Calu3 (cell line): ENCODE results near the gene PDE4B. TPM values are rescaled to one million over a fixed set of nuclear protein-coding genes. Genes with fewer than 3 reads are reported as not detected.

Source experiments
- BruUV-seq: library from RNA; stranded (reverse); fragments of 400-500 nt; replicated peaks from 2 replicates; lab custom pipeline; 2021; lab: Mats Ljungman, UMichigan
- CTCF ChIA-PET: fragments of 300-600 bp; sonication (Branson Sonifier 250); formaldehyde crosslinking; loops from one replicate; lab custom pipeline; 2022; ENCODE audit warnings: antibody characterized with exemption; lab: Charles Lee
- DNase-seq: peaks from one replicate; pipeline ENCODE4 v3.0.0; 2022
- H3K27ac Mint-ChIP-seq: one replicate; pipeline ENCODE4 v1.8.0; 2022; ENCODE audit warnings: mixed read lengths; ENCODE audit not compliant: unreplicated experiment
- H3K27me3 Mint-ChIP-seq: one replicate; pipeline ENCODE4 v1.8.0; 2022; ENCODE audit warnings: mixed read lengths; ENCODE audit not compliant: unreplicated experiment
- H3K36me3 Mint-ChIP-seq: one replicate; pipeline ENCODE4 v1.8.0; 2022; ENCODE audit warnings: mild to moderate bottlenecking, moderate library complexity, mixed read lengths; ENCODE audit not compliant: insufficient read depth, unreplicated experiment
- H3K4me1 Mint-ChIP-seq: one replicate; pipeline ENCODE4 v1.8.0; 2022; ENCODE audit warnings: mild to moderate bottlenecking, low read depth, mixed read lengths; ENCODE audit not compliant: unreplicated experiment
- H3K4me3 Mint-ChIP-seq: one replicate; pipeline ENCODE4 v1.8.0; 2022; ENCODE audit warnings: mild to moderate bottlenecking, low read depth, moderate library complexity, mixed read lengths; ENCODE audit not compliant: unreplicated experiment
- H3K9me3 Mint-ChIP-seq: one replicate; pipeline ENCODE4 v1.8.0; 2022; ENCODE audit warnings: low read depth, mixed read lengths; ENCODE audit not compliant: unreplicated experiment
- intact Hi-C: fragments of 100-400 bp; cut with micrococcal nuclease; formaldehyde crosslinking; loops from one replicate; pipeline ENCODE4 v1.10.0; 2022; ENCODE audit not compliant: unreplicated experiment
- total RNA-seq: library from RNA; stranded (reverse); gene quantifications from 2 replicates; pipeline ENCODE4 v1.2.3, GENCODE V29; 2022
- TF ChIP-seq, protein P1 (sequence below): fragments of 200-600 bp; IDR thresholded peaks from one replicate; pipeline ENCODE4 v1.8.0; 2022; ENCODE audit warnings: antibody characterized with exemption; ENCODE audit not compliant: unreplicated experiment

Gene PDE4B
- total RNA-seq, 1 experiment from 2014 or later: 2.9 TPM

DNA sequence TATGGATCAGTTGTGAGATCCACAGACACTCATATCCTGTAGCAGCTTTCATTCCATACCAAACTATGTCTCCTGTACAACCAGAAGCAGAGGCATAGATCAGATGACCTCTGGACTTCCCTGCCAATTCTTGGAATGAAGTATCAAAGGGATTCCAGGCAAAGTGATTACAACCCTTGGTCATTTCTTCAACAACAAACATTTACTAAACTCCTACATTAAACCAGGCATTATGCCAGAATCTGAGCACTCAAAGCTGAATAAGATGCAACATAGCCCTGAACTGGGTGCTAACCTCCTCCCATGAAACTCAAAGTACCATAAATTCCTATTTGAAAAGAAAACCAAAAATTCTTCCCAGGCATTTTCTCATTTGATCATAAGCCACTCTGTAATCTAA lies 620.0 kb downstream of the PDE4B start:
- TF ChIP-seq, protein P1, sequence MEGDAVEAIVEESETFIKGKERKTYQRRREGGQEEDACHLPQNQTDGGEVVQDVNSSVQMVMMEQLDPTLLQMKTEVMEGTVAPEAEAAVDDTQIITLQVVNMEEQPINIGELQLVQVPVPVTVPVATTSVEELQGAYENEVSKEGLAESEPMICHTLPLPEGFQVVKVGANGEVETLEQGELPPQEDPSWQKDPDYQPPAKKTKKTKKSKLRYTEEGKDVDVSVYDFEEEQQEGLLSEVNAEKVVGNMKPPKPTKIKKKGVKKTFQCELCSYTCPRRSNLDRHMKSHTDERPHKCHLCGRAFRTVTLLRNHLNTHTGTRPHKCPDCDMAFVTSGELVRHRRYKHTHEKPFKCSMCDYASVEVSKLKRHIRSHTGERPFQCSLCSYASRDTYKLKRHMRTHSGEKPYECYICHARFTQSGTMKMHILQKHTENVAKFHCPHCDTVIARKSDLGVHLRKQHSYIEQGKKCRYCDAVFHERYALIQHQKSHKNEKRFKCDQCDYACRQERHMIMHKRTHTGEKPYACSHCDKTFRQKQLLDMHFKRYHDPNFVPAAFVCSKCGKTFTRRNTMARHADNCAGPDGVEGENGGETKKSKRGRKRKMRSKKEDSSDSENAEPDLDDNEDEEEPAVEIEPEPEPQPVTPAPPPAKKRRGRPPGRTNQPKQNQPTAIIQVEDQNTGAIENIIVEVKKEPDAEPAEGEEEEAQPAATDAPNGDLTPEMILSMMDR: no peak
- BruUV-seq: no TSS peak
- Mint-ChIP-seq H3K36me3 (no peaks in the 10 kb centered on the region), H3K4me3 (no peak overlapping the region), H3K4me1 (peaks cover 10% of the 10 kb centered on the region), H3K27me3 (no peaks in the 10 kb centered on the region), H3K9me3 (peaks cover 6% of the 10 kb centered on the region), H3K27ac (no peak overlapping the region)
- CTCF ChIA-PET: no interaction called here
- intact Hi-C loops: no loop called here
- no peak for DNase-seq

DNA sequence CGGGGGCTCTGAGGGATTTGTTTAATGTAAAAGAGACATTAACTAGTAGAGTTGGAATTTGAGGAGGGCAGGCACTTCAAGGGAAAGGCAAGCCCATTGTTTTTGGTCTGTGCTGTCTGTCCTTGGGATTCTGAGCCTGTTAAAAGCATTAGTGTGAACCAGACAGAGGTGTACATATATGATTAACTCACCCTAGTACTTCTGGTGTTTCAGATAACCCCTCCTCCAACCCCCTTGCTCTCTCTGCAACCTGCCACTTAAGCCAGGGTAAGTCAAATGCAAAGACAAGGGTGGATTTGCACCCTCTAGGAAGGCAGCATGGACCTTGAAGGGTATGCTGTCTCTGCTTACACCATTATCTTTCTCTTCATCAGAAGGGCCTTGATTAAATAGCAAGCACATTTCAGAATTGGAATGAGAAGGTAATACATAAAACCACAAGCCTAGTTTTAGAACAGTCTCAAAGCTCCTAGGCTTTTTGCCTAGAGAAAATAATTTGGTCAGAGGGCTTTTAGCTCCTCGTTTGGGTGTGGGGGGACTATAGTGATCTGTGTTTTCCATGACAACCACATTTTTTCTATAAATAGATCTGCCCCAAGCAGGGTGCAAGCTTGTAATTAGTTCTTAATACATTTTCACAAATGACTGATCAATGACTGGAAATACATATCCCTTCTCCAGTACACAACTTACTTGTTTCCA lies 620.6 kb downstream of the PDE4B start:
- H3K27me3 Mint-ChIP-seq: no peaks in the 10 kb centered on the region
- TF ChIP-seq, protein P1: no peak
- H3K4me3 Mint-ChIP-seq: no peak overlapping the region
- no TSS peak for BruUV-seq
- CTCF ChIA-PET: no interaction called here
- H3K4me1 Mint-ChIP-seq: peaks cover 10% of the 10 kb centered on the region
- intact Hi-C loops: no loop called here
- no peak for DNase-seq
- no peaks in the 10 kb centered on the region for H3K36me3 Mint-ChIP-seq
- H3K9me3 Mint-ChIP-seq: peaks cover 10% of the 10 kb centered on the region
- H3K27ac Mint-ChIP-seq: no peak overlapping the region

DNA sequence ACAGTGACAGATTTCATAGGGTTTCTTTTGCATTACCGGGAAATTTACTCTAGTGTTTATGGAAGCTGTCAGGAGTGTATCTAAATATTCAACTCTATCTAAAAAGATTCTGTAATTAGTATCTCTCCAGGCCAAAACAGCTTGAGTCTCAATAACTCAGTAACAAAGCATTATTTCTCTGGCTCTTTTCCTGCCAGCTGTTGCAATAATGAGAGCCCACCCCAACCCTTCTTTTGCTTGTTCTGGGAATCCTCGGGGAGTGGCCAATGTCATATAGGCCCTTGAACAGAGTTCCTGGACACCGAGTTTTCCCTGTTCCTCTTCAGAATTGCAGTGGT lies 621.1 kb downstream of the PDE4B start:
- Mint-ChIP-seq H3K27me3 (no peaks in the 10 kb centered on the region), H3K36me3 (no peaks in the 10 kb centered on the region), H3K4me1 (peaks cover 10% of the 10 kb centered on the region), H3K4me3 (no peak overlapping the region), H3K9me3 (peaks cover 15% of the 10 kb centered on the region), H3K27ac (no peak overlapping the region)
- CTCF ChIA-PET: no interaction called here
- TF ChIP-seq, protein P1: no peak
- intact Hi-C loops: no loop called here
- DNase-seq: no peak
- no TSS peak for BruUV-seq

DNA sequence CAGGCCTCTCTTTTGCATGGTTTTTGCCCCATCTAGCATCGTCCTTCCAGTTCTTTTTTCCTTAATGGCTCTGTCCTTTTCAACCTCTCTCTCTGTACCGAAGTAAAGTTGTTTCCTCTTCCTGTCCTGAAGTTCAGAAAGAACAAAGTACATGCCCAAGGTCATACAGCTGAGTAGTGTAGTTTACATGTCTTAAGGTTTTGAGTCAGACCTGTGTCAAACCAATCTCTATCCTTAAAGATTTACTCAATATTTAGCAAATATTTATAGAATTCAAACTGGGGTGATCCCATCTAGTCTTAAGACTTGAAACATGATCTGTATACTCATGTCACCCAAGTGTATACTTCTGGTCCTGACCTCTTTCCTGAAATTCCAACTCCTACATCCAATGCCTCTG lies 622.6 kb downstream of the PDE4B start:
- Mint-ChIP-seq H3K4me3 (no peak overlapping the region), H3K27ac (no peak overlapping the region), H3K4me1 (peaks cover 10% of the 10 kb centered on the region), H3K27me3 (no peaks in the 10 kb centered on the region), H3K9me3 (peaks cover 12% of the 10 kb centered on the region), H3K36me3 (no peaks in the 10 kb centered on the region)
- CTCF ChIA-PET: no interaction called here
- TF ChIP-seq, protein P1: no peak
- BruUV-seq: no TSS peak
- intact Hi-C loops: no loop called here
- no peak for DNase-seq
